Ammon's horn (tissue), 1 donor: ENCODE data around the gene ASPDH.

Experiments used
- DNase-seq: peaks from one replicate; pipeline ENCODE4 v3.0.0-alpha.2; 2016; ENCODE audit warnings: low spot score

The ASPDH gene

GRCh38 chr19:50514346-50515167, 844 bp upstream of the ASPDH start:
- DNase-seq, result peak; percentile 88

GRCh38 chr19:50512999-50513745, 541 bp downstream of the ASPDH start:
- DNase-seq, result no peak

- no peak for DNase-seq
Observed at GRCh38 chr19:50512112-50512998, 1.4 kb downstream of the ASPDH start.

DNA sequence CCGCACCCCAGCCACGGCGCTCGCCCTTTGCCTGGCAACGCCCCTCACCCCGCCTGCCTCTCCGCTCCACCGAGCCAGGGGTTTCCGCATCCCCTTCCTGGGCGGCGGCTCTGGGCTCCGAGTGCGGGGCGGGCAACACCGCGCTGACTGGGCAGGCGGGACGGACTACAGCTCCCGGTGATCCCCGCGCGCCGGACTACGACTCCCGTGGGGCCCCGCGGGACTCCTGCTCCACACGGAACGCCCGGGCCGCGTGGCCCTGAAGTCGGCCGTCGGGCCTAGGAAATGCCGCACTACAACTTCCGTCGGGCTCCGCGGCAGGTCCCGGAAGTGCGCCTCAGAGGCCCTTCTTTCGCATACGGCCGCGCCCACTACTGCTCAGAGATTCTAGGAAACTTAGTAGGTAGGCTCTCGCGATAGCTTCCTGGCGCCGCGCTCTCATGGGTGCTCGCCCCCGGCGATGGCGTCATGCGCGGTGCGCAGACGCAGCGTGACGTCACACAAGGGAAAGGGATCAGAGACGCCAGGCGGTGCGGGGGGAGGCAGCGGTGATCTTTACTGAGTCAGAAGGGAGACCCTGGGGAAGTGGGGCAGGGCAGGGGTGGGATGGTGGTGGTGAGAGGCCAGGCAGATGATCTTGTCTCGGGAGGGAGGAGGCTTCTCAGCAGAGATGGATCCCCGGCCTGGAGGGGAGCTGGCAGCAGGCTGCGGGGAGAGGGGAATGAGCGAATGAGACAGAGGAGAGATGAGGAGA, 2.5 kb downstream of the ASPDH start, which contains the start of gene JOSD2:
JOSD2 (minus strand) TSS at position 123 of the 754 bp plus-strand sequence. CDS start 760 bp downstream, outside the sequence.
- peak; percentile 99 for DNase-seq

- DNase-seq, result no peak
Observed at GRCh38 chr19:50510700-50511068, 3.0 kb downstream of the ASPDH start.

DNA sequence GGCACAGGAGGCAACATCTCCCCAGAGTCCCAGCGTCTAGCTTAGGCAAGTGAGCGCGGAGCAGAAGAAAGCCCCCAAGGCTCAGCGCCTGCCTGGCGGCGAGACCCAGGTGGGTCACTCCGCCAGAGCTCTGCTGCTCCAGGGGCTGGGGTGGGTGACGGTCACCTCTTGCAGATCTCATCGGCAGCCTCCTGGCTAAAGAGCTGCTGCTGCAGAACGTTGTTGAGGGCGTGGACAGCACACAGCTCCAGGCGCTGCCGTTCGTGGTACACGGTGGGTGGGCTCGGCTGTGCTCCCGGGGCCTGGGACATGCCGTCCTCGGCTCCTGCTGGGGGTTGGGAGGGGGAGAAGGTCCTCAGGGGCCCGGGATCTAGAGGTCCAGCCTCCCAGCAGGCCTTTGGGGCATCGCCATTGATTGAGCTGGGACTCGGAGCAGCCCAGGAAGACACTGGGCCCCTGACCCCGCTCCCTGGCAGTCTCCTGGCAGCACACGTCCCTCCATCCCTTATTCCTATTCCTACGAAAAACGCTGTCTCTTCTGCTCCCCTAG, 3.5 kb downstream of the ASPDH start:
- no peak for DNase-seq

- DNase-seq, result no peak
Observed at GRCh38 chr19:50509366-50509765, 4.3 kb downstream of the ASPDH start.

DNA sequence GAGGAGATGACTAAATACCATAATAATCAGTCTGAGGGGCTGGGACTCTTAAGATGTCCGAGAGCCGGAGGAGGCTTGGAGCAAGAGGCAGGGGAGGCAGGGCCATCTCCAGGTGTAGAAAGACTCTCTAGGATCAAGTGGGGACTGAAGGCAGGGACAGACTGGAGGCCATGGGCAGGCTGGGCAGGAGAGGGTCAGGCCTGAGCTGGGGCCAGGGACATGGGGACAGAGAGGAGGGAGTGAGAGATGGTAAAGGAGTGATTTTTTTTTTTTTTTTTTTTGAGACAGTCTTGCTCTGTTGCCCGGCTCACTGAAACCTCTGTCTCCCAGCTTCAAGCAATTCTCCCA, 4.9 kb downstream of the ASPDH start:
- DNase-seq, result no peak

- DNase-seq, result no peak
Observed at GRCh38 chr19:50507376-50507775, 6.3 kb downstream of the ASPDH start.

DNA sequence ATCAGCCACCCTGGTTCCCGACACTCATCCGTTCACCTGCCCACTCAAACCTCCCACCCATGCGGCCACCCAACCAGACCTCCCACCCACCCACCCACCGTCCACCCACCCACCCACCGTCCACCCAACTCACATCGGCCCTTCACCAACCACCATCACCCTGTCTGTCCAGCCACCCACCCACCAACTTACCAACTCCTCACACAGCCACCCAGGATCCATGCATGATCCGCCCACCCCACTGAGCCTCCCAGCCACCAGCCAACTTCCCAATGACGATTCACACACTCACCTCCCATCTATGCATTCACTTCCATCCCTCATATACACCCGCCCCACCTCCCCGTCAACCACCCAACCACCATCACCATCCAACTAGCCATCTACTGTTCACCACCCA, 7.0 kb downstream of the ASPDH start:
- DNase-seq, result no peak

- DNase-seq, result no peak
Observed at GRCh38 chr19:50505856-50506611, 7.7 kb downstream of the ASPDH start.

DNA sequence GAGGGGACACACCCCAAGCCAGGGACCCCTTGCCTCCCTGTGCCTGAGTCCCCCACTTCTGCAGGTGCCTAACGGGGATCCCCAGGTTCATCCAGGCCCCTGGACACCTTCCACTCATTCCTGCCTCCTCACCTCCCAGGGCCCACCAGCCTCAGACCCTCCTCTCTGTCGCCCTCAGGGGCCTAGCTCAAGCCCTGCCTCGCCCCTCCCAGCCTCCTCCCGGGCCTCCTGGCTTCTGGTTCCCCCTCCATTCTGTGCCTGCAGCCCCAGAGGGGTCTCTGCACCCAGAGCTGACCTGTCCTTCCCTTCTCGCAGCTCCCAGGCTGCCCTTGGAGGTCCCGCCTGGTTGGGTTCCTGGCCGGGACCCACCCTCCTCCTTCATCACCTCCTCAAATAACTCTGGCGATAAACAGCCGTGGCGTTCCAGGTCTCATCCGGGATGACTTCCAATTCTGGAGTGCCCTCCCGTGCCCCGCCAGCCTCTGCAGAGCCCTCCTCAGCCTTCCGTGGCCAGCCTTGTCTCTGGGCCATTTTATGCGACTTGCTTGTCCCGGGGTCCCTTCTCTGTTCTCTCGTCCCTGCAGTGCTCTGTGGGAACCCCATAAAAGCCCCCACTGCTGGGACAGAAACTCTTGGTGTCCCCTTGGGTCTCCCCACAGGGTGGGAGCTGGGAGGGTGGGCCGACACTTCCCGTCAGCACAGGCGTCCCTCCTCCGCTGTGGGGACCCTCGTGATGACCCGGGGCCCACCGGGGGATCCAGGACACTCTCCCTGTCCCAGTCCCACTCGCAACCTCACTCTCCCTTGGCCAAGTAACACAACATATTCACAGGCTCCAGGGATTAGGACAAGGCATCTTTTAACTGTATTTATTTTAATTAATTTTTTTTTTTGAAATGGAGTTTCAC, 11.9 kb downstream of the ASPDH start:
- no peak for DNase-seq

DNA sequence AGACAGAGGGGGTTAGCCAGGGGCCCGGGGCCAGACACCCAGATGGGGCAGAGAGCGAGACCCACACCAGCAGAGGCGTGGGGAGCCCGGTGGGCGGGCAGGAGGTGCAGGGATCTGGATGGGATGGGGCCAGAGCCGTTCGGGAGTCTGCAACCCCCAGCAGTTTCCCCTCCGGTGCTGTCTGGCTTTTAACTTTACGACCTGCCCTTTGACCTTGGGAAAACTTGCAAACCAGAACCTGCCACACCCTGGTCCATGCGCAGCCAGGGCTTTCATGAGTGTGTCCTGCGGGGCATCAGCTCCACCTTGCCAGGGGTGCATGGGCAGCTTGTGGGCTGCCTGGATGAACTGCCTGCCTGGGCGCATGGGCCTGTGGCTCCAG, 12.5 kb downstream of the ASPDH start:
- no peak for DNase-seq

DNA sequence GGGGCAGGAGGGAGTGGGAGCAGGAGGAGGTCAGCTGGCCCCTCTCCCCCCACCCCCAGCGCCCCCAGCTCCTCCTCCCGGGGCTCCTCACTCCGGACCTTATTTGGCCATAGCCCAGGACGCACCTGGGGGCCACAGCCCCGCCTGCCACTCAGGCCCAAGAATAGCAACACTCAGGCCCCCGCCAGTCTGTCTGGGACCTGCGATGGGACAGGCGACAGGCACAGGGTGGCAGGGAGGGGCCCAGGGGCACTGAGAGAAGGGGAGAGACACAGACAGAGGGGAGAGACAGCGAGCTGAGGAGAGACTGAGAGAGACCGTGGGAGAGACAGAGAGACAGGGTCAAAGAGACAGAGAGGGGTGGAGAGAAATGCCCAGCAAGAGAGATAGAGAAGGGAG, 13.0 kb downstream of the ASPDH start:
- DNase-seq, result no peak

DNA sequence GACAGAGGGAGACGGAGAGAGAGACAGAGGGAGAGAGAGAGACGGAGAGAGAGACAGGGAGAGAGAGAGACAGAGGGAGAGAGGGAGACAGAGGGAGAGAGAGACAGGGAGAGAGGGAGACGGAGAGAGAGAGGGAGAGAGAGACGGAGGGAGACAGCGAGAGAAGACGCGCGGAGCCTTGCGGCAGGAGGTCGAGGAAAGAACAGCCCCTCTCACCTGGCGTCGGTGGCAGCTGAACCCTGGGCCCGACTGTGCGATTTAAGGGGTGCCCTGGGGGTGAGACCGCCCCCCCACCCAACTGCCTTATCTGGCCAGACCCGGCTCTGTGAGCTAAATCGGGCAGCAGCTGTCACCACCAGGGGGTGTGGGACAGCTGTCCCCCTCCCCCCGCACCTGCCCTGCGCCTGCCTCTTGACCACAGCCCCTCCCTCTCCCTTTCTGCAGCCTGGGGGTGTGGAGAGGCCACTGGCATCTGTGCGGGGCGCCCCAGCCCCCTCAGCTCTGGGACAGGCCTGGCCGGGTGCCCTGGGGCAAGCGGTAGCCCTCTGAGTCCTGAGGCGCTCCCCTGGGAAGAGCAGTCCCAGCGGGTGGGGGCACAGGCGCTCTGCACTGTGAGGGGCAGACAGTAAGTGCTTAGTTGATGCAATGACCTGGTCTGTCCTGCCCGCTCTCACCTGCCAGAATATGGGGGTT, 13.5 kb downstream of the ASPDH start:
- peak; percentile 61 for DNase-seq

DNA sequence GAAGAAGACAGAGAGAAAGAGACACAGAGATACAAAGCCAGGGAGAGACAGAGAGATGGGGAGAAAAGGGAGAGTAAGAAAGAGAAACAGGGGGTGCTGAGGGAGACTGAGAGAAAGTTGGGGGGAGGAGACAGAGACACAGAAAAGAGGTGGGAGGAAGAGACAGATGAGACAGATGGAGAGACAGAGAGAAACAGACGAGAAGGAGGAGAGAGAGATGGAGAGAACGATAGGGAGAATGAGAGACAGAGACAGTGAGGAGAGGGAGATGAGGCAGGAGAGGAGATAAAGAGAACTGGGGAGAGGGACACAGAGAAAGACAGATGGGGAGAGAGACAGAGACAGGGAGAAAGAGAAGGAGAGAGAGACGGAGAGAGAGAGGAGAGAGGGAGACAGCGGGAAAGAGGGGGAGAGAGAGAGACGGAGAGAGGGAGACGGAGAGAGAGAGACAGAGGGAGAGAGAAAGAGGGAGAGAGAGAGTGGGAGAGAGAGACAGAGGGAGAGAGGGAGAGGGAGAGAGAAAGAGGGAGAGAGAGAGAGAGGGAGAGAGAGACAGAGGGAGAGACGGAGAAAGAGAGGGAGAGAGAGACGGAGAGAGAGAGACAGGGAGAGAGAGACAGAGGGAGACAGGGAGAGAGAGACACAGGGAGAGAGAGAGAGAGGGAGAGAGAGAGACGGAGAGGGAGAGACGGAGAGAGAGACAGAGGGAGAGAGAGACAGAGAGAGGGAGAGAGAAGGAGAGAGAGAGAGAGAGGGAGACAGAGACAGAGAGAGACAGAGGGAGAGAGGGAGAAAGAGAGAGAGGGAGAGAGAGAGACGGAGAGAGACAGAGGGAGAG, 15.3 kb downstream of the ASPDH start:
- DNase-seq, result no peak

GRCh38 chr19:50497022-50497405, 16.7 kb downstream of the ASPDH start:
- DNase-seq, result no peak
